GM18868 (cell line): ENCODE measurements around the gene SLC6A6.
"Not testable (repeated sequence)": the region's sequence is repeated elsewhere in the genome, so short reads cannot be mapped to it uniquely, and the experiment has no call there.

ENCODE experiments used
- ATAC-seq: cut with Tn5 transposase; IDR thresholded peaks from one replicate; pipeline ENCODE4 v1.9.1; 2021; ENCODE audit warnings: mild to moderate bottlenecking, moderate library complexity; ENCODE audit not compliant: unreplicated experiment

Gene SLC6A6

GRCh38 chr3:14503706-14504065, 101.3 kb downstream of the SLC6A6 start:
- no peak for ATAC-seq

- no peak for ATAC-seq
Measured at GRCh38 chr3:14505001-14505802, 102.8 kb downstream of the SLC6A6 start.

- ATAC-seq = no peak
Measured at GRCh38 chr3:14505803-14506500, 103.5 kb downstream of the SLC6A6 start.

GRCh38 chr3:14506626-14507304, 104.4 kb downstream of the SLC6A6 start:
- no peak for ATAC-seq

GRCh38 chr3:14507305-14507741, 104.9 kb downstream of the SLC6A6 start:
- ATAC-seq = no peak

- no peak for ATAC-seq
Measured at GRCh38 chr3:14507757-14508504, 105.5 kb downstream of the SLC6A6 start.

- no peak for ATAC-seq
Measured at GRCh38 chr3:14508505-14508819, 106.1 kb downstream of the SLC6A6 start.

- ATAC-seq = no peak
Measured at GRCh38 chr3:14508966-14509795, 106.8 kb downstream of the SLC6A6 start.

- ATAC-seq = no peak
Measured at GRCh38 chr3:14509796-14510100, 107.3 kb downstream of the SLC6A6 start.

GRCh38 chr3:14510838-14511622, 108.6 kb downstream of the SLC6A6 start:
- ATAC-seq = no peak

GRCh38 chr3:14511623-14512280, 109.3 kb downstream of the SLC6A6 start:
- ATAC-seq = no peak

GRCh38 chr3:14512281-14512941, 110.0 kb downstream of the SLC6A6 start:
- no peak for ATAC-seq

- ATAC-seq = no peak
Measured at GRCh38 chr3:14512942-14513327, 110.5 kb downstream of the SLC6A6 start.

GRCh38 chr3:14513566-14514322, 111.3 kb downstream of the SLC6A6 start:
- ATAC-seq = no peak

GRCh38 chr3:14514323-14514720, 111.9 kb downstream of the SLC6A6 start:
- ATAC-seq = no peak

GRCh38 chr3:14515526-14515925, 113.1 kb downstream of the SLC6A6 start:
- ATAC-seq = not testable (repeated sequence)

- no peak for ATAC-seq
Measured at GRCh38 chr3:14516738-14517345, 114.4 kb downstream of the SLC6A6 start.
